GM12878 (cell line): ENCODE measurements around the gene PNPO. TPM values are rescaled to one million over a fixed set of nuclear protein-coding genes. Genes with fewer than 3 reads are reported as not detected.

Experiments
- ATAC-seq: fragments of 200-7000 bp; cut with Tn5 transposase; 3 replicates; pipeline ENCODE4 v1.9.1; 2020; ENCODE audit warnings: mild to moderate bottlenecking, moderate library complexity
- BruUV-seq: library from RNA; stranded (reverse); fragments of 400-500 nt; replicated peaks from 2 replicates; lab custom pipeline; 2021; lab: Mats Ljungman, UMichigan
- CTCF ChIA-PET: fragments of 300-600 bp; sonication (Branson Sonifier 250); formaldehyde crosslinking; extraction: SDS; loops from one replicate; lab custom pipeline; 2021; ENCODE audit warnings: inconsistent platforms; lab: Yijun Ruan, JAX
- POLR2A ChIA-PET: fragments of 350-600 bp; formaldehyde crosslinking; extraction: SDS; loops from one replicate; lab custom pipeline; 2021; ENCODE audit warnings: inconsistent platforms; lab: Charles Lee
- RAD21 ChIA-PET: fragments of 300-600 bp; sonication (Branson Sonifier 250); formaldehyde crosslinking; loops from one replicate; lab custom pipeline; 2023; ENCODE audit warnings: antibody characterized with exemption; ENCODE audit not compliant: unreplicated experiment; lab: Charles Lee
- SMC1A ChIA-PET: fragments of 300-600 bp; sonication (Branson Sonifier 250); formaldehyde crosslinking; loops from one replicate; lab custom pipeline; 2023; ENCODE audit not compliant: unreplicated experiment, uncharacterized antibody; lab: Charles Lee
- DNase-seq: peaks from one replicate; pipeline ENCODE4 v3.0.0-alpha.2; 2011; ENCODE audit warnings: low read depth, low spot score
- FAIRE-seq: peaks from 3 replicates; lab custom pipeline; 2011; peaks lifted over from hg19 to GRCh38; lab: Jason Lieb, UNC
- H2AFZ ChIP-seq: 2 replicates; pipeline ENCODE4 v1.6.0; 2011; ENCODE audit warnings: low read depth, low read length, control low read depth; ENCODE audit not compliant: control insufficient read depth
- H3K27ac ChIP-seq: 2 replicates; pipeline ENCODE4 v1.5.1; 2011; ENCODE audit warnings: control low read depth; ENCODE audit not compliant: control insufficient read depth, insufficient read depth
- H3K27me3 ChIP-seq, 2 experiments: replicated peaks in 1 of 2; 2 replicates each; pipeline versions ENCODE4 v1.6.0 to v1.6.1; 2011; ENCODE audit warnings: low read length in 1 of 2; ENCODE audit not compliant: control insufficient read depth in 2 of 2, insufficient read depth in 2 of 2
- H3K36me3 ChIP-seq, 2 experiments: 2 replicates each; pipeline ENCODE4 v1.5.1; 2011; ENCODE audit warnings: low read length in 1 of 2; ENCODE audit not compliant: control insufficient read depth in 2 of 2, insufficient read depth in 2 of 2
- H3K4me1 ChIP-seq: 2 replicates; pipeline ENCODE4 v1.6.1; 2011; ENCODE audit warnings: mild to moderate bottlenecking, low read length, moderate library complexity, mixed read lengths; ENCODE audit not compliant: control insufficient read depth, insufficient read depth
- H3K4me2 ChIP-seq: 2 replicates; pipeline ENCODE4 v1.6.0; 2011; ENCODE audit warnings: control low read depth; ENCODE audit not compliant: control insufficient read depth, insufficient read depth
- H3K4me3 ChIP-seq: fragments of 200-600 bp; sonication (generic); 2 replicates; pipeline ENCODE4 v1.5.1; 2016
- H3K79me2 ChIP-seq: 2 replicates; pipeline ENCODE4 v1.6.0; 2011; ENCODE audit warnings: low read length; ENCODE audit not compliant: control insufficient read depth, insufficient read depth
- H3K9ac ChIP-seq: 2 replicates; pipeline ENCODE4 v1.8.0; 2011; ENCODE audit warnings: low read length, control low read depth, mixed read lengths; ENCODE audit not compliant: control insufficient read depth, insufficient read depth
- H3K9me3 ChIP-seq: replicated peaks from 3 replicates; pipeline ENCODE4 v1.5.1; 2011; ENCODE audit warnings: mild to moderate bottlenecking, low read length; ENCODE audit not compliant: control insufficient read depth, insufficient read depth
- H4K20me1 ChIP-seq: 2 replicates; pipeline ENCODE4 v1.6.0; 2011; ENCODE audit not compliant: control insufficient read depth, insufficient read depth
- ASH2L ChIP-seq: fragments of 300-600, 200-600 bp; sonication (generic); IDR thresholded peaks from 2 replicates; pipeline ENCODE4 v1.6.1; 2017; ENCODE audit warnings: low read depth, mild to moderate bottlenecking, borderline replicate concordance
- CBX5 ChIP-seq: sonication (generic); IDR thresholded peaks from 2 replicates; pipeline ENCODE4 v1.6.1; 2016; ENCODE audit warnings: low read depth, moderate library complexity, mild to moderate bottlenecking, inconsistent platforms
- IRF5 ChIP-seq: fragments of 450-650 bp; IDR thresholded peaks from 2 replicates; pipeline ENCODE4 v1.6.1; 2017; ENCODE audit warnings: borderline replicate concordance
- WGBS: methylation state at CpG from one replicate; pipeline ENCODE4 v1.1.6; 2016; ENCODE audit warnings: low lambda C conversion rate; ENCODE audit not compliant: insufficient replicate concordance, insufficient coverage; ENCODE audit errors: missing lambda C conversion rate; 5-methylcytosine and 5-hydroxymethylcytosine counted together
- in situ Hi-C: fragments of 300-500 bp; cut with MboI; formaldehyde crosslinking; loops from 9 replicates; pipeline ENCODE4 v1.14.3; 2018; ENCODE audit warnings: mixed read lengths
- intact Hi-C: fragments of 100-400 bp; cut with micrococcal nuclease; formaldehyde crosslinking; loops from one replicate; pipeline ENCODE4 v1.14.2; 2022; ENCODE audit not compliant: unreplicated experiment
- polyA plus RNA-seq, 11 experiments: library from polyadenylated mRNA; depleted of rRNA in 4 of 11; unstranded in 6 of 11; stranded (reverse) in 5 of 11; fragments of >200 nt; fragmentation: Nextera tagmentation in 4 of 11; fragmentation: Illumina TruSeq in 1 of 11; extraction: Ambion mirVana in 4 of 11; extraction: Trizol in 1 of 11; gene quantifications; 1 replicate in 1 of 11; 2 replicates in 10 of 11; pipeline versions ENCODE4 v1.2.1 to v1.2.3, GENCODE V29; 2011 to 2016; ENCODE audit warnings: inconsistent platforms in 2 of 11, missing spikeins in 2 of 11, low read depth in 1 of 11
- total RNA-seq, 4 experiments: library from RNA; depleted of rRNA in 3 of 4; stranded (reverse); fragments of >200 nt in 3 of 4; fragmentation: Illumina TruSeq in 1 of 4; extraction: Trizol in 1 of 4; gene quantifications; 2 replicates each; pipeline versions ENCODE4 v1.2.1 to v1.2.3, GENCODE V29; 2013 to 2021

Gene PNPO
- total and polyA plus RNA-seq, 10 of the 15 experiments (the other 5 are each of a cell fraction or from before 2014, with no cell fraction given), result 13.9 to 52.6 (median 37.3) TPM

GRCh38 chr17:47917581-47917980 is 23.8 kb upstream of the PNPO start:
- no peak for DNase-seq
- Histone ChIP-seq H3K4me1 (no peaks in the 10 kb centered on the region), H3K9ac (no peak overlapping the region), H3K79me2 (no peaks in the 10 kb centered on the region), H3K27ac (no peak overlapping the region), H3K9me3 (no peaks in the 10 kb centered on the region), H3K27me3 (no peaks in the 10 kb centered on the region), H3K4me2 (no peak overlapping the region), H3K36me3 (peaks cover 6 to 8% of the 10 kb centered on the region in 2 experiments; a peak in 3 of 4 replicates), H4K20me1 (no peaks in the 10 kb centered on the region; the same call in 1 of the 2 replicates), H2AFZ (no peak overlapping the region), H3K4me3 (no peak overlapping the region)
- ATAC-seq, result no peak
- ChIA-PET POLR2A (no interaction called here), RAD21 (no interaction called here), CTCF (no interaction called here), SMC1A (no interaction called here)
- TF ChIP-seq IRF5, result no peak
- TF ChIP-seq CBX5, result no peak
- BruUV-seq, result no TSS peak
- WGBS, result 96% methylated on average over 2 of the region's 2 CpGs
- in situ Hi-C loops, result no loop called here
- no peak for FAIRE-seq
- intact Hi-C loops, result no loop called here

GRCh38 chr17:47918006-47918405 is 23.4 kb upstream of the PNPO start:
- in situ Hi-C loops, result no loop called here
- CTCF ChIA-PET, result interaction anchor here (0.7 to 1.2 kb wide), 2 partner anchors 29 to 98 kb away, joined by 3 to 6 read pairs; no protein-coding TSS in a partner anchor

More at GRCh38 chr17:47918006-47918405, 23.4 kb upstream of the PNPO start:
- Histone ChIP-seq H3K36me3 (peaks cover 6 to 10% of the 10 kb centered on the region in 2 experiments; a peak in 3 of 4 replicates), H3K9ac (no peak overlapping the region), H2AFZ (no peak overlapping the region), H3K4me1 (no peaks in the 10 kb centered on the region), H3K4me2 (no peak overlapping the region), H3K27ac (no peak overlapping the region), H3K4me3 (no peak overlapping the region), H3K79me2 (no peaks in the 10 kb centered on the region), H4K20me1 (no peaks in the 10 kb centered on the region; the same call in 1 of the 2 replicates), H3K9me3 (no peaks in the 10 kb centered on the region), H3K27me3 (no peaks in the 10 kb centered on the region)
- WGBS, result 97% methylated on average over 2 of the region's 2 CpGs
- ChIA-PET SMC1A (interaction anchor here (2.2 kb wide), 1 partner anchor 9 kb away, joined by 5 read pairs; no protein-coding TSS in a partner anchor), POLR2A (no interaction called here), RAD21 (no interaction called here)
- DNase-seq (no peak), ATAC-seq (no peak), FAIRE-seq (no peak)
- TF ChIP-seq ASH2L, result no peak
- no TSS peak for BruUV-seq
- intact Hi-C loops, result no loop called here
